AG04450 (cell line): ENCODE measurements around the gene PGP. TPM values are rescaled to one million over a fixed set of nuclear protein-coding genes. Genes with fewer than 3 reads are reported as not detected.

Experiments used
- CTCF ChIA-PET: fragments of 300-600, 350-600 bp; formaldehyde crosslinking; extraction: SDS; loops from one replicate; lab custom pipeline; 2022; ENCODE audit warnings: antibody characterized with exemption, inconsistent platforms; lab: Charles Lee
- POLR2A ChIA-PET: fragments of 350-600 bp; formaldehyde crosslinking; extraction: SDS; loops from one replicate; lab custom pipeline; 2021; ENCODE audit warnings: antibody characterized with exemption, inconsistent platforms; lab: Yijun Ruan, JAX
- DNase-seq: peaks from one replicate; pipeline ENCODE4 v3.0.0-alpha.2; 2011; ENCODE audit warnings: low read depth, low spot score
- H3K27ac ChIP-seq: one replicate; pipeline ENCODE4 v1.5.1; 2012; ENCODE audit warnings: low read depth, low read length, control low read depth
- H3K27me3 ChIP-seq: one replicate; pipeline ENCODE4 v1.6.0; 2012; ENCODE audit warnings: low read length; ENCODE audit not compliant: control insufficient read depth, insufficient read depth
- H3K4me3 ChIP-seq: 2 replicates; pipeline ENCODE4 v1.5.1; 2011; ENCODE audit warnings: mild to moderate bottlenecking, low read depth, low read length, control low read depth
- H3K9me3 ChIP-seq: 2 replicates; pipeline ENCODE4 v1.5.1; 2012; ENCODE audit warnings: low read length; ENCODE audit not compliant: control insufficient read depth, insufficient read depth
- polyA plus RNA-seq: library from polyadenylated mRNA; depleted of rRNA; stranded (reverse); fragments of >200 nt; gene quantifications from 2 replicates; pipeline ENCODE4 v1.2.3, GENCODE V29; 2011
- TF ChIP-seq, protein P1 (sequence below): IDR thresholded peaks from 2 replicates; pipeline ENCODE4 v1.5.1; 2011; ENCODE audit warnings: low read depth, low read length, control low read depth, inconsistent platforms

The PGP gene
- polyA plus RNA-seq, 1 experiment: 3.6 TPM

DNA sequence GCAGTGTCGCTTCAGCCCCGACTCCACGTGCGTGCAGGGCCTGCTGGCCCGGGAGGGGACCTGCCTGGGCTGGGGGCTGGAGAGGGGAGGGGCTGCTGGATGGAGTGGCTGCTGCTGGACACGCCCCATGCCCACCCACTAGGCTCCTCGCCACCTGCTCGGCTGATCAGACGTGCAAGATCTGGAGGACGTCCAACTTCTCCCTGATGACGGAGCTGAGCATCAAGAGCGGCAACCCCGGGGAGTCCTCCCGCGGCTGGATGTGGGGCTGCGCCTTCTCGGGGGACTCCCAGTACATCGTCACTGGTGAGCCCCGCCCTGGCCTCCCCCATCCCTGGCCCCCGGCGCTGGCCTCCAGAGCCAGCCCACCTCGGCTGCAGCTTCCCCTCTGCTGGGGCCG lies 6.3 kb downstream of the PGP start:
- CTCF ChIA-PET: interaction anchor here (0.6 kb wide), 1 partner anchor 244 kb away, joined by 6 read pairs; the partner anchor contains the start of gene RPS2
- DNase-seq: no peak
- TF ChIP-seq, protein P1, sequence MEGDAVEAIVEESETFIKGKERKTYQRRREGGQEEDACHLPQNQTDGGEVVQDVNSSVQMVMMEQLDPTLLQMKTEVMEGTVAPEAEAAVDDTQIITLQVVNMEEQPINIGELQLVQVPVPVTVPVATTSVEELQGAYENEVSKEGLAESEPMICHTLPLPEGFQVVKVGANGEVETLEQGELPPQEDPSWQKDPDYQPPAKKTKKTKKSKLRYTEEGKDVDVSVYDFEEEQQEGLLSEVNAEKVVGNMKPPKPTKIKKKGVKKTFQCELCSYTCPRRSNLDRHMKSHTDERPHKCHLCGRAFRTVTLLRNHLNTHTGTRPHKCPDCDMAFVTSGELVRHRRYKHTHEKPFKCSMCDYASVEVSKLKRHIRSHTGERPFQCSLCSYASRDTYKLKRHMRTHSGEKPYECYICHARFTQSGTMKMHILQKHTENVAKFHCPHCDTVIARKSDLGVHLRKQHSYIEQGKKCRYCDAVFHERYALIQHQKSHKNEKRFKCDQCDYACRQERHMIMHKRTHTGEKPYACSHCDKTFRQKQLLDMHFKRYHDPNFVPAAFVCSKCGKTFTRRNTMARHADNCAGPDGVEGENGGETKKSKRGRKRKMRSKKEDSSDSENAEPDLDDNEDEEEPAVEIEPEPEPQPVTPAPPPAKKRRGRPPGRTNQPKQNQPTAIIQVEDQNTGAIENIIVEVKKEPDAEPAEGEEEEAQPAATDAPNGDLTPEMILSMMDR: no peak
- Histone ChIP-seq H3K9me3 (peaks cover 3% of the 10 kb centered on the region; the same call in 1 of the 2 replicates), H3K27me3 (no peaks in the 10 kb centered on the region), H3K27ac (no peak overlapping the region), H3K4me3 (no peak overlapping the region)
- POLR2A ChIA-PET: interaction anchor here (2.8 kb wide), 1 partner anchor 53 kb away, joined by 17 read pairs; the partner anchor contains the start of gene TRAF7

DNA sequence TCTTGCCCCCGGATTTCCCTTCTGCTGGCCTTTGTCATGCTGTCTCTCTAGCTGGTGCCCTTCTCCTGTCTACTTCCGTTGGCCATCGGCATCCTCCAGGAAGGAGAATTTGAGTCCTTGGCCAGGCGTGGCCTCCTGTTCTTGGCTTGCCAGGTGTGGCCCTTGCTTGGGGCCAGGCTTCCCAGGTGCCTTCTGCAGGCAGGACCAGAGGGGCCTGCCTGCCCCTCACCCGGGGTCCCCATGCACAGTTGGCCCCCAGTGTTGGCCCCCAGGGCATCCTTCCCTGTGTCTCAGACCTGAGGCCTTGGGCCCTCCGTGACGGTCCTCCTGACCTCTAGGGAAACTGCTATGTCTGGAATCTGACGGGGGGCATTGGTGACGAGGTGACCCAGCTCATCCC lies 6.8 kb downstream of the PGP start:
- no peak overlapping the region for H3K27ac ChIP-seq
- POLR2A ChIA-PET: interaction anchor here (1.3 to 2.8 kb wide), 2 partner anchors 53 kb away, joined by 6 to 17 read pairs; partner anchors contain the start of gene TRAF7
- TF ChIP-seq, protein P1: no peak
- H3K9me3 ChIP-seq: peaks cover 3% of the 10 kb centered on the region; the same call in 1 of the 2 replicates
- CTCF ChIA-PET: no interaction called here
- H3K4me3 ChIP-seq: no peak overlapping the region
- no peaks in the 10 kb centered on the region for H3K27me3 ChIP-seq
- no peak for DNase-seq

DNA sequence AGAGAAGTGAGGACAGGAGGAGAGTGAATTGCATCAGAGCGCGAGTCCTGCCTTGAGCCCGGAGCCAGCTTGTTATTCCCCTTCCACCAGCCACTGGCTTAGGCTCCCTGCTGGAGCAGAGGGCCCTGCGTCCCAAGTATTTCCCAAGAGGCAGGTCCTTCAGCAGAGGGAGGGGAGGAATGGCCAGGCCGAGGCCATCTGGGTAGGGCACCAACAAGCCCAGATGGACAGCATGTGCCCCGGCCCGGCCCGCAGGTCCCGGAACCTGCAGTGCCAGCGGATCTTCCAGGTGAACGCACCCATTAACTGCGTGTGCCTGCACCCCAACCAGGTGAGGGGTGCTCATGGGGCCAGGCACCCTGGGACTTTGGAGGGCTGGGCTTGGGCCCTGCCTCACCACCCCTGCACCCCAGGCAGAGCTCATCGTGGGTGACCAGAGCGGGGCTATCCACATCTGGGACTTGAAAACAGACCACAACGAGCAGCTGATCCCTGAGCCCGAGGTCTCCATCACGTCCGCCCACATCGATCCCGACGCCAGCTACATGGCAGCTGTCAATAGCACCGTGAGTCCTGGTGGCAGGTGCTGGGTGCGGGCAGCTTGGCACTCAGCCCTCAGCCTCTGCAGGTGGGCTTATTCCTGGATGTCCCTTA lies 7.7 kb downstream of the PGP start:
- no peak for DNase-seq
- Histone ChIP-seq H3K27ac (no peak overlapping the region), H3K9me3 (peaks cover 3% of the 10 kb centered on the region; the same call in 1 of the 2 replicates), H3K27me3 (no peaks in the 10 kb centered on the region), H3K4me3 (no peak overlapping the region)
- TF ChIP-seq, protein P1: no peak
- ChIA-PET POLR2A (interaction anchor here (0.6 to 1.8 kb wide), 3 partner anchors 8 to 52 kb away, joined by 3 to 6 read pairs (median 6); partner anchors contain the start of genes PGP and TRAF7), CTCF (interaction anchor here (0.6 to 1.0 kb wide), 2 partner anchors 44 to 195 kb away, joined by 3 read pairs; partner anchors contain the start of gene ECI1)

DNA sequence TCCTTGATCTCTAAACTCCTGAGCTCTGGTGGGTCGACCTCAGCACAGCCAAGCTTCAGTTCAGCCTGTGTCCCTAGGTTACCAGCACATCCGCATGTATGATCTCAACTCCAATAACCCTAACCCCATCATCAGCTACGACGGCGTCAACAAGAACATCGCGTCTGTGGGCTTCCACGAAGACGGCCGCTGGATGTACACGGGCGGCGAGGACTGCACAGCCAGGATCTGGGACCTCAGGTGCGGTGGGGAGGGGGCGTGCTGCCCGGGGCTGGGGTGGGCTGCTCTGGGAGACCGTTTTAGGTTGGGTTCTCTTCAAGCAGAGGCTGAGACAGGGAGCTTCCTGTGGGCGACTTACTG lies 8.2 kb downstream of the PGP start:
- DNase-seq: no peak
- Histone ChIP-seq H3K27me3 (no peaks in the 10 kb centered on the region), H3K4me3 (peak overlapping the region; percentile 95), H3K9me3 (peaks cover 3% of the 10 kb centered on the region; the same call in 1 of the 2 replicates), H3K27ac (no peak overlapping the region)
- CTCF ChIA-PET: interaction anchor here (0.6 to 1.0 kb wide), 3 partner anchors 45 to 195 kb away, joined by 3 to 20 read pairs (median 3); partner anchors contain the start of gene ECI1
- TF ChIP-seq, protein P1: no peak
- POLR2A ChIA-PET: interaction anchor here (1.3 to 1.8 kb wide), 3 partner anchors 8 to 52 kb away, joined by 6 to 13 read pairs (median 6); partner anchors contain the start of genes PGP and TRAF7

DNA sequence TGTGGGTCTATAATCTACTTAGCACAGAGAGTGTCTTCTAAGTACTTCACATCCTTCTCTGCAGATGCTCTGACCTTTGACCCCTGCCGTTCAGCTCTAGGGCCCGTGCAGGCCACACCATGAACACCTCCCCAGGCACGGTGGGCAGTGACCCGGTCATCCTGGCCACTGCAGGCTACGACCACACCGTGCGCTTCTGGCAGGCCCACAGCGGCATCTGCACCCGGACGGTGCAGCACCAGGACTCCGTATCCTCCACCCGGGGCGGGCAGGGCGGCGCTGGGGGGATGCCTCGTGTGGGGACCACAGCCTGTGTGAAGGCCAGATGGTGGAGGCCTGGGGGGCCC lies 8.7 kb downstream of the PGP start:
- no peak for DNase-seq
- peaks cover 3% of the 10 kb centered on the region; the same call in 1 of the 2 replicates for H3K9me3 ChIP-seq
- CTCF ChIA-PET: interaction anchor here (0.7 to 1.0 kb wide), 2 partner anchors 45 to 139 kb away, joined by 3 to 20 read pairs; partner anchors contain the start of gene ECI1
- POLR2A ChIA-PET: interaction anchor here (0.6 to 1.8 kb wide), 5 partner anchors 9 to 263 kb away, joined by 3 to 13 read pairs (median 5); partner anchors contain the start of genes ECI1, MSRB1, PGP and TRAF7
- no peak overlapping the region for H3K27ac ChIP-seq
- H3K27me3 ChIP-seq: no peaks in the 10 kb centered on the region
- TF ChIP-seq, protein P1: no peak
- peak overlapping the region; percentile 95 for H3K4me3 ChIP-seq
